GM12865 (cell line): ENCODE data around the gene C1S.
A peak's percentile ranks its signal among the peaks of the same experiment; 100 is the strongest.

Experiments used
- DNase-seq: peaks from one replicate; pipeline ENCODE4 v3.0.0; 2010; ENCODE audit warnings: low read depth
- H3K4me3 ChIP-seq: 2 replicates; pipeline ENCODE4 v1.5.1; 2011; ENCODE audit warnings: mild to moderate bottlenecking, low read depth, low read length, control low read depth
- CTCF ChIP-seq: IDR thresholded peaks from 2 replicates; pipeline ENCODE4 v1.5.1; 2011; ENCODE audit warnings: low read length, control low read depth, low read depth, inconsistent platforms; ENCODE audit not compliant: insufficient read depth; ENCODE audit errors: missing control alignments

C1S gene

GRCh38 chr12:7108003-7108795, 47.7 kb downstream of the C1S start:
- DNase-seq: peak; percentile 95
- no peak for TF ChIP-seq CTCF
- H3K4me3 ChIP-seq: peak overlapping the region; percentile 93

- peak; percentile 85 for DNase-seq
- peak; percentile 95 for TF ChIP-seq CTCF
- peak within 1 kb of the TSS; percentile 93 for H3K4me3 ChIP-seq
These were observed 48.5 kb downstream of the C1S start, which contains the start of gene C1RL for GRCh38 chr12:7108796-7109571. TSS of gene C1RL (minus strand) at chr12:7109214. CDS start at chr12:7109180, 34 bp downstream.

- no peak for DNase-seq
- H3K4me3 ChIP-seq: peak overlapping the region; percentile 93
- TF ChIP-seq CTCF: no peak
These were observed 49.0 kb downstream of the C1S start for GRCh38 chr12:7109572-7109920.

GRCh38 chr12:7110661-7111060, 50.1 kb downstream of the C1S start:
- no peak for DNase-seq
- TF ChIP-seq CTCF: no peak
- H3K4me3 ChIP-seq: no peak overlapping the region

GRCh38 chr12:7112041-7112440, 51.5 kb downstream of the C1S start:
- no peak for TF ChIP-seq CTCF
- no peak for DNase-seq
- H3K4me3 ChIP-seq: no peak overlapping the region

GRCh38 chr12:7113389-7113871, 52.9 kb downstream of the C1S start:
- no peak overlapping the region for H3K4me3 ChIP-seq
- peak; percentile 72 for DNase-seq
- TF ChIP-seq CTCF: peak; percentile 73
